ENCODE data around the gene FHAD1.

DNA sequence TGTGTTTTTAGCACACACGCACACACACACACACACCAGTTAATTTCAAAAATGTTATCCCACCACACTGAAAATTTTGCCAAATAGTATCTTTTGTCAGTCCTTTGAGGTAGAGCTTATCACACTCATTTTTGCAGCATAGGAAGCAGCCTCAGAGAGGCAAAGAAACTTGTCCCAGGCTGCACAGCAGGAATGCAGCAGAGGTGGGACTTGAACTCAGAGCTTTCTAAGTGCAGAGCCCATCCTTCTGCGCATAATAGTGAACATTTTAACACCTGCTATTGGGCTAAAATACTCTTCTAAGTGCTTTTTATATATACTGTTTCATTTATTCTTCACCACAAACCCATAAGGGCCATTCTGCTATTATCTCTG is 15.0 kb downstream of the FHAD1 start:
- TF ChIP-seq, protein P1, sequence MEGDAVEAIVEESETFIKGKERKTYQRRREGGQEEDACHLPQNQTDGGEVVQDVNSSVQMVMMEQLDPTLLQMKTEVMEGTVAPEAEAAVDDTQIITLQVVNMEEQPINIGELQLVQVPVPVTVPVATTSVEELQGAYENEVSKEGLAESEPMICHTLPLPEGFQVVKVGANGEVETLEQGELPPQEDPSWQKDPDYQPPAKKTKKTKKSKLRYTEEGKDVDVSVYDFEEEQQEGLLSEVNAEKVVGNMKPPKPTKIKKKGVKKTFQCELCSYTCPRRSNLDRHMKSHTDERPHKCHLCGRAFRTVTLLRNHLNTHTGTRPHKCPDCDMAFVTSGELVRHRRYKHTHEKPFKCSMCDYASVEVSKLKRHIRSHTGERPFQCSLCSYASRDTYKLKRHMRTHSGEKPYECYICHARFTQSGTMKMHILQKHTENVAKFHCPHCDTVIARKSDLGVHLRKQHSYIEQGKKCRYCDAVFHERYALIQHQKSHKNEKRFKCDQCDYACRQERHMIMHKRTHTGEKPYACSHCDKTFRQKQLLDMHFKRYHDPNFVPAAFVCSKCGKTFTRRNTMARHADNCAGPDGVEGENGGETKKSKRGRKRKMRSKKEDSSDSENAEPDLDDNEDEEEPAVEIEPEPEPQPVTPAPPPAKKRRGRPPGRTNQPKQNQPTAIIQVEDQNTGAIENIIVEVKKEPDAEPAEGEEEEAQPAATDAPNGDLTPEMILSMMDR (IDR thresholded peaks at IDR 0.05) = no peak
- TF ChIP-seq EP300 (IDR thresholded peaks at IDR 0.05) (no peak), POLR2AphosphoS5 (IDR thresholded peaks at IDR 0.05) (no peak)

Data from upper lobe of left lung (tissue), 4 donors.